ENCODE results near the gene MYNN. TPM values are rescaled to one million over a fixed set of nuclear protein-coding genes. Genes with fewer than 3 reads are reported as not detected.

Gene MYNN
- total RNA-seq (2016; rRNA removed; fragmentation: Illumina TruSeq; extraction: Trizol) = 17.6 and 23.7 TPM in 2 replicates
- total RNA-seq (2016; cell fraction: cytosol; rRNA removed; fragmentation: Illumina TruSeq; extraction: Trizol; ENCODE audit: low read depth) = 3.2 and 3.3 TPM in 2 replicates
- 15.9 and 24.4 TPM in 2 replicates for total RNA-seq (2016; cell fraction: insoluble cytoplasmic fraction; rRNA removed; fragmentation: Illumina TruSeq; extraction: Trizol)
- total RNA-seq (2016; cell fraction: membrane; rRNA removed; fragmentation: Illumina TruSeq; extraction: Trizol) = 7.9 and 9.4 TPM in 2 replicates
- total RNA-seq (2016; cell fraction: nucleus; rRNA removed; fragmentation: Illumina TruSeq; extraction: Trizol) = 16.4 and 19.9 TPM in 2 replicates
- polyA plus RNA-seq (2011; rRNA removed) = 8.7 and 10.4 TPM in 2 replicates
- polyA plus RNA-seq (2011; cell fraction: cytosol; rRNA removed) = 3.4 and 4.8 TPM in 2 replicates
- 7.6 and 7.8 TPM in 2 replicates for polyA plus RNA-seq (2011; cell fraction: nucleus; rRNA removed)
- 8.0 and 8.3 TPM in 2 replicates for polyA plus RNA-seq (2012)
- polyA plus RNA-seq (2016; cell fraction: cytosol; fragmentation: Illumina TruSeq; extraction: Trizol; ENCODE audit: low read depth) = 1.8 TPM in 2 replicates
- 14.0 and 15.4 TPM in 2 replicates for polyA plus RNA-seq (2016; cell fraction: insoluble cytoplasmic fraction; fragmentation: Illumina TruSeq; extraction: Trizol; ENCODE audit: low read depth)
- polyA plus RNA-seq (2016; cell fraction: membrane; fragmentation: Illumina TruSeq; extraction: Trizol; ENCODE audit: low read depth) = 3.1 and 3.5 TPM in 2 replicates
- polyA plus RNA-seq (2016; cell fraction: nucleus; fragmentation: Illumina TruSeq; extraction: Trizol; ENCODE audit: insufficient read depth, low read depth) = 18.9 and 19.7 TPM in 2 replicates
- 5.0 and 6.9 TPM in 2 replicates for polyA minus RNA-seq (2011; rRNA and poly(A)+ RNA removed; ENCODE audit: low replicate concordance)
- polyA minus RNA-seq (2011; cell fraction: cytosol; rRNA and poly(A)+ RNA removed) = 10.0 and 11.1 TPM in 2 replicates
- 38.5 and 43.5 TPM in 2 replicates for polyA minus RNA-seq (2011; cell fraction: nucleus; rRNA and poly(A)+ RNA removed)
- percentile 90 among the genes with signal in this experiment for Bru-seq, nascent RNA
- BruChase-seq, experiment 1, labeled RNA remaining after a 6-hour chase = percentile 67 among the genes with signal in this experiment
- BruChase-seq, experiment 2, labeled RNA remaining after a 2-hour chase = percentile 82 among the genes with signal in this experiment
- long read RNA-seq, experiment 1, full-length matches to known transcripts = 8 of 16 reads
- long read RNA-seq, experiment 1, partial matches to known transcripts = 2 of 16 reads
- long read RNA-seq, experiment 1, other reads (novel, unspliced or antisense) = 6 of 16 reads
- long read RNA-seq, experiment 2, full-length matches to known transcripts = 6 of 15 reads
- long read RNA-seq, experiment 2, partial matches to known transcripts = 3 of 15 reads
- long read RNA-seq, experiment 2, other reads (novel, unspliced or antisense) = 6 of 15 reads

GRCh38 chr3:169772897-169773816 is at the start of gene MYNN:
TSS of gene MYNN (plus strand) at chr3:169773396. CDS start at chr3:169774296, 900 bp downstream.
- H2AFZ ChIP-seq (ENCODE audit: low read length) = peak within 1 kb of the TSS; percentile 83
- peaks cover 30% of the 10 kb centered on the region for H3K79me2 ChIP-seq (ENCODE audit: insufficient read depth, low read length)
- peaks cover 0 to 3% of the 10 kb centered on the region in 2 experiments; a peak in 1 of 5 replicates for H3K27me3 ChIP-seq (ENCODE audit: control insufficient read depth in 1 of 2, insufficient read depth in 2 of 2, low read length in 2 of 2)
- peak; percentile 80 for FAIRE-seq
- peak; percentile 81 for DNase-seq (ENCODE audit: low spot score)
- H3K4me3 ChIP-seq (replicated peaks in 1 of 3; ENCODE audit: insufficient read depth in 1 of 3, low read depth in 2 of 3, low read length in 3 of 3) = peak within 1 kb of the TSS; percentile 89 to 99 (median 98)
- peaks cover 6 to 15% of the 10 kb centered on the region in 2 experiments for H3K36me3 ChIP-seq (replicated peaks in 1 of 2; ENCODE audit: control insufficient read depth in 1 of 2, insufficient read depth in 2 of 2, low read length in 2 of 2)
- ChIA-PET CTCF (ENCODE audit: low intra/inter-chr PET ratio, low total read pairs) (no interaction called here), POLR2A (interaction anchor here (1.1 to 2.6 kb wide), 4 partner anchors 9 to 913 kb away, joined by 3 to 29 read pairs (median 4); partner anchors contain the start of genes SEC62 and TERC)
- in situ Hi-C loops (cut with HindIII; ENCODE audit: extremely low pct_ligation_motif_present, low pct_unique_long_range_greater_than_20kb) = no loop called here
- intact Hi-C loops (cut with micrococcal nuclease; ENCODE audit: unreplicated experiment) = loop anchor here (1.0 to 5.0 kb wide), 3 partner anchors 10 to 911 kb away; no protein-coding TSS in a partner anchor
- peak; percentile 88 for ATAC-seq
- peak within 1 kb of the TSS; percentile 92 for H3K4me2 ChIP-seq (ENCODE audit: low read depth, low read length)
- H4K20me1 ChIP-seq (ENCODE audit: insufficient read depth, low read length) = no peaks in the 10 kb centered on the region
- H3K27ac ChIP-seq (ENCODE audit: extremely low read length, insufficient read depth, low read length) = peak within 1 kb of the TSS; percentile 94
- 1% methylated on average over 9 of the region's 61 CpGs for WGBS (ENCODE audit: low lambda C conversion rate)
- BruUV-seq (replicated peaks) = TSS peak; percentile 97
- H3K9me3 ChIP-seq (ENCODE audit: low read length) = no peaks in the 10 kb centered on the region
- H3K4me1 ChIP-seq (ENCODE audit: insufficient read depth, low read length) = peaks cover 20% of the 10 kb centered on the region
- H3K9ac ChIP-seq (ENCODE audit: insufficient read depth, low read depth, low read length) = peak within 1 kb of the TSS; percentile 92
- TF ChIP-seq ATF1 (CRISPR knock-in tag; IDR thresholded peaks at IDR 0.05) = peak; percentile 87
- TF ChIP-seq TGIF2 (CRISPR knock-in tag; IDR thresholded peaks at IDR 0.05) = peak; percentile 77
- TF ChIP-seq SAP130 (CRISPR knock-in tag; IDR thresholded peaks at IDR 0.05; ENCODE audit: low read depth) = peak; percentile 92
- peak; percentile 92 for TF ChIP-seq KLF6 (CRISPR knock-in tag; IDR thresholded peaks at IDR 0.05)
- TF ChIP-seq ZNF282 (IDR thresholded peaks at IDR 0.05; ENCODE audit: partially characterized antibody) = no peak
- 0 out of 2 replicates have a peak, but pooled peaks have one; percentile 25 for TF ChIP-seq ZNF629 (CRISPR knock-in tag; conservative IDR thresholded peaks at IDR 0.05)
- peak; percentile 73 for TF ChIP-seq BCL3 (CRISPR knock-in tag; IDR thresholded peaks at IDR 0.05)
- TF ChIP-seq JUND (CRISPR knock-in tag; IDR thresholded peaks at IDR 0.05) = peak; percentile 72; the same call in 1 of the 2 replicates
- TF ChIP-seq PPARG (CRISPR knock-in tag; conservative IDR thresholded peaks at IDR 0.05) = no peak
- no peak for TF ChIP-seq REL (CRISPR knock-in tag; conservative IDR thresholded peaks at IDR 0.05)
- peak; percentile 97 for TF ChIP-seq RBFOX2 (IDR thresholded peaks at IDR 0.05; ENCODE audit: low read depth, low read length)
- 0 out of 2 replicates have a peak, but pooled peaks have one; percentile 79 for TF ChIP-seq ZNF782 (CRISPR knock-in tag; IDR thresholded peaks at IDR 0.05; ENCODE audit: borderline replicate concordance)
- no peak for TF ChIP-seq MATR3 (CRISPR knock-in tag; IDR thresholded peaks at IDR 0.05)
- peak; percentile 97 for TF ChIP-seq ZNF776 (CRISPR knock-in tag; IDR thresholded peaks at IDR 0.05)
- TF ChIP-seq ZNF207 (IDR thresholded peaks at IDR 0.05; ENCODE audit: borderline replicate concordance) = no peak
- TF ChIP-seq ZBTB25 (CRISPR knock-in tag; IDR thresholded peaks at IDR 0.05) = peak; percentile 58; the same call in 1 of the 2 replicates
- TF ChIP-seq NFRKB (IDR thresholded peaks at IDR 0.05) = no peak
